GM12891 (cell line): ENCODE results near the gene SLC5A10. TPM values are rescaled to one million over a fixed set of nuclear protein-coding genes. Genes with fewer than 3 reads are reported as not detected.

ENCODE experiments used
- DNase-seq: peaks from one replicate; pipeline ENCODE4 v3.0.0; 2011; ENCODE audit warnings: low spot score; ENCODE audit not compliant: insufficient read length
- FAIRE-seq: peaks from 2 replicates; lab custom pipeline; 2011; peaks lifted over from hg19 to GRCh38; lab: Jason Lieb, UNC
- PAX5 ChIP-seq: IDR thresholded peaks from 2 replicates; pipeline ENCODE4 v1.6.1; 2011; ENCODE audit warnings: low read length, moderate library complexity, mild to moderate bottlenecking; ENCODE audit not compliant: insufficient read depth, severe bottlenecking
- POLR2A ChIP-seq: IDR thresholded peaks from 2 replicates; pipeline ENCODE4 v1.6.1; 2011; ENCODE audit warnings: low read depth, low read length, control low read depth
- POLR2AphosphoS5 ChIP-seq: IDR thresholded peaks from 2 replicates; pipeline ENCODE4 v1.6.1; 2011; ENCODE audit warnings: low read depth, low read length, control low read depth
- POU2F2 ChIP-seq: IDR thresholded peaks from 2 replicates; pipeline ENCODE4 v1.6.1; 2011; ENCODE audit warnings: low read depth, mild to moderate bottlenecking, control low read depth, low read length, moderate library complexity
- SPI1 ChIP-seq: IDR thresholded peaks from 2 replicates; pipeline ENCODE4 v1.6.1; 2011; ENCODE audit warnings: low read depth, low read length, control low read depth
- TAF1 ChIP-seq: IDR thresholded peaks from 2 replicates; pipeline ENCODE4 v1.6.1; 2011; ENCODE audit warnings: low read depth, low read length, control low read depth
- polyA plus RNA-seq: library from polyadenylated mRNA; unstranded; fragments of >200 nt; gene quantifications from one replicate; pipeline ENCODE4 v1.2.1, GENCODE V29; 2012; ENCODE audit warnings: low read depth, missing spikeins, inconsistent platforms; ENCODE audit not compliant: missing spikeins

SLC5A10 gene
- polyA plus RNA-seq: 0.80 TPM

GRCh38 chr17:18951941-18952842, at the start of gene SLC5A10:
Gene SLC5A10 (plus strand): TSS chr17:18952165. CDS start chr17:18952206, 41 bp downstream.
- DNase-seq: no peak
- no peak for FAIRE-seq
- TF ChIP-seq POLR2A (no peak), PAX5 (no peak), POU2F2 (no peak), SPI1 (no peak), TAF1 (no peak), POLR2AphosphoS5 (no peak)

DNA sequence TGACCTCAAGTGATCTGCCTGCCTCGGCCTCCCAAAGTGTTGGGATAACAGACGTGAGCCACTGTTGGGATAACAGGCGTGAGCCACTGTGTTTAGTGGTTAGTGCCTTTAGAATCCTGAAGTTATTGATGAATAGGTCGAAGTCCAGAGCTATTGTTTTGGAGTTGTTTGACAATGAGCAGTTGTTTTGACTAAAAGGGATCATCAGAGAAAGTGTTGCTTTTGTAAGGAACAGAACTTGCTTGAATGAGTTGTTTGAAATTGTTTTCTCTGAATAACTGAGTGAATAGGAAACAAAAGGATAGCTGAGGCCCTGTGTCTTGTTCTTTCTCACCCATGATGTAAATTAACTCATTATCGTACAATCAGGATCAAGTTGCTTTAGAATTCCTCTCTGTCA, 47.5 kb upstream of the SLC5A10 start:
- FAIRE-seq (no peak), DNase-seq (no peak)
- TF ChIP-seq PAX5: no peak
- no peak for TF ChIP-seq TAF1
- TF ChIP-seq POLR2A: no peak
- TF ChIP-seq POU2F2: no peak
- no peak for TF ChIP-seq POLR2AphosphoS5
- no peak for TF ChIP-seq SPI1

GRCh38 chr17:18905226-18905625, 46.7 kb upstream of the SLC5A10 start:
- TF ChIP-seq PAX5 (no peak), SPI1 (no peak), POLR2A (no peak), POLR2AphosphoS5 (no peak), POU2F2 (no peak), TAF1 (no peak)
- FAIRE-seq (no peak), DNase-seq (no peak)

DNA sequence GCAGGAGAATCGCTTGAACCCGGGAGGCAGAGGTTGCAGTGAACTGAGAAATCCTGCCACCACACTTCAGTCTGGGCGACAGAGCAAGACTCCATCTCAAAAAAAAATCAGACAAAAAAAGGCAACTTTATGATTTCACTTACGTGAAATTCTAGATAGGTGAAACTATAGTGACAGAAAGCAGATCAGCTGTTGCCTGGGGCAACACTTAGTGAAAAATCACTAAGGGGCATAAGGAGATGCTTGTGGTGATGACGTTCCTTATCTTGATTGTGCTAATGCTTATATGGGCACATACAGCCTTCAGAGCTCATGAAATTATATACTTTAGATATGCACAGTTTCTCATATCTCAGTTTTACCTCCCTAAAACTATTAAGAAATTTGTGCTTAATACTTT, 41.6 kb upstream of the SLC5A10 start:
- no peak for TF ChIP-seq PAX5
- no peak for TF ChIP-seq POLR2AphosphoS5
- TF ChIP-seq POLR2A: no peak
- TF ChIP-seq SPI1: no peak
- no peak for TF ChIP-seq TAF1
- TF ChIP-seq POU2F2: no peak
- FAIRE-seq (no peak), DNase-seq (no peak)

- no peak for DNase-seq
- TF ChIP-seq POLR2AphosphoS5 (no peak), SPI1 (no peak), POLR2A (no peak)
- no peak for FAIRE-seq
Observed at GRCh38 chr17:18910881-18911280, 41.1 kb upstream of the SLC5A10 start.

GRCh38 chr17:18916816-18917500, 35.0 kb upstream of the SLC5A10 start:
- FAIRE-seq (no peak), DNase-seq (no peak)
- TF ChIP-seq POLR2AphosphoS5: no peak
- no peak for TF ChIP-seq TAF1
- no peak for TF ChIP-seq POU2F2
- no peak for TF ChIP-seq PAX5
- no peak for TF ChIP-seq SPI1
- TF ChIP-seq POLR2A: no peak

DNA sequence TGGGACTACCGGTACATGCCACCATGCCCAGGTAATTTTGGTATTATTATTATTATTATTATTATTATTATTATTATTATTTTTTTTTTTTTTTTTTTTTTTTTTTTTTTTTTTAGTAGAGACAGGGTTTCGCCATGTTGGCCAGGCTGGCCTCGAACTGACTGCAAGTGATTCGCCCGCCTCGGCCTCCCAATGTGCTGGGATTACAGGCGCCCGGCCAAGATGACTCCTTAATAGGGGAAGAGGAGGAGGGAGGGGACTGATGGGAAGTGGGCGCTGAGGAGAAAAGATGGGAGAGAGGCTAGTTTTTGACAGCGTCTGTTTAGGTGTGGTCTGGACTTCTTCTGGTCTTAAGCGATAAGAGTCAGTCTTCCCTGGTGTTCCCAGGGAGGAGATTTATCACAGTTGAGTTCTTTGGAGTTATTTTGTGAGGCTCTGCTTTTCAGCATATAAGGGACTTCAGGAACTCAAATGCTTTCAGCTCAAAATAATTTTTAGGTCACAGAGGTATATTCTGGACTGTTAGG, 34.4 kb upstream of the SLC5A10 start:
- FAIRE-seq: no peak
- no peak for DNase-seq
- TF ChIP-seq POU2F2: no peak

GRCh38 chr17:18919963-18920362, 32.0 kb upstream of the SLC5A10 start:
- DNase-seq (no peak), FAIRE-seq (peak; percentile 26)
- TF ChIP-seq TAF1: no peak
- TF ChIP-seq POU2F2: no peak
- no peak for TF ChIP-seq POLR2AphosphoS5
- TF ChIP-seq POLR2A: no peak
- no peak for TF ChIP-seq PAX5
- TF ChIP-seq SPI1: no peak

GRCh38 chr17:18920911-18921441, 31.0 kb upstream of the SLC5A10 start:
- peak; percentile 75 for FAIRE-seq
- DNase-seq: no peak
- TF ChIP-seq PAX5 (no peak), TAF1 (no peak), POU2F2 (no peak), POLR2A (peak; percentile 74), POLR2AphosphoS5 (peak; percentile 44; the same call in 1 of the 2 replicates)
